Stimulated activated CD8-positive, alpha-beta memory T cell treated with anti-CD3 and anti-CD28 coated beads, Interleukin-15, amount 100 ng/mL, for 24 hours (primary cell): ENCODE measurements around the gene SH2D1A.
A peak's percentile ranks its signal among the peaks of the same experiment; 100 is the strongest.
"Not testable (repeated sequence)": the region's sequence is repeated elsewhere in the genome, so short reads cannot be mapped to it uniquely, and the experiment has no call there.

ENCODE experiments used
- DNase-seq: peaks from one replicate; pipeline ENCODE4 v3.0.0-alpha.2; 2020; ENCODE audit warnings: low read depth

SH2D1A gene

GRCh38 chrX:124354648-124355047, 8.3 kb downstream of the SH2D1A start:
- DNase-seq: no peak

- no peak for DNase-seq
Observed at GRCh38 chrX:124358800-124359383, 12.5 kb downstream of the SH2D1A start.

GRCh38 chrX:124362072-124362471, 15.7 kb downstream of the SH2D1A start:
- DNase-seq: no peak

GRCh38 chrX:124362761-124363160, 16.4 kb downstream of the SH2D1A start:
- DNase-seq: no peak

- no peak for DNase-seq
Observed at GRCh38 chrX:124369722-124370121, 23.4 kb downstream of the SH2D1A start.

GRCh38 chrX:124373348-124373747, 27.0 kb downstream of the SH2D1A start:
- no peak for DNase-seq

- no peak for DNase-seq
Observed at GRCh38 chrX:124378643-124379042, 32.3 kb downstream of the SH2D1A start.

- no peak for DNase-seq
Observed at GRCh38 chrX:124383354-124383753, 37.0 kb downstream of the SH2D1A start.

- no peak for DNase-seq
Observed at GRCh38 chrX:124386401-124386800, 40.0 kb downstream of the SH2D1A start.

GRCh38 chrX:124388562-124388961, 42.2 kb downstream of the SH2D1A start:
- DNase-seq: no peak

- no peak for DNase-seq
Observed at GRCh38 chrX:124392794-124393193, 46.4 kb downstream of the SH2D1A start.

GRCh38 chrX:124393238-124393637, 46.9 kb downstream of the SH2D1A start:
- no peak for DNase-seq

- DNase-seq: no peak
Observed at GRCh38 chrX:124393659-124394058, 47.3 kb downstream of the SH2D1A start.

- no peak for DNase-seq
Observed at GRCh38 chrX:124395145-124395880, 49.0 kb downstream of the SH2D1A start.

GRCh38 chrX:124401696-124402095, 55.3 kb downstream of the SH2D1A start:
- no peak for DNase-seq

- no peak for DNase-seq
Observed at GRCh38 chrX:124405868-124406267, 59.5 kb downstream of the SH2D1A start.

GRCh38 chrX:124406294-124407014, 60.1 kb downstream of the SH2D1A start:
- DNase-seq: peak; percentile 1

GRCh38 chrX:124407226-124407625, 60.9 kb downstream of the SH2D1A start:
- no peak for DNase-seq

- DNase-seq: not testable (repeated sequence)
Observed at GRCh38 chrX:124408380-124408779, 62.0 kb downstream of the SH2D1A start.

GRCh38 chrX:124413244-124413643, 66.9 kb downstream of the SH2D1A start:
- DNase-seq: no peak

GRCh38 chrX:124414281-124414680, 67.9 kb downstream of the SH2D1A start:
- no peak for DNase-seq

- DNase-seq: no peak
Observed at GRCh38 chrX:124415115-124415800, 68.9 kb downstream of the SH2D1A start.
